T-helper 22 cell (primary cell): ENCODE data around the gene VEGFB.

Experiments used
- DNase-seq: peaks from one replicate; pipeline ENCODE4 v3.0.0-alpha.2; 2020; ENCODE audit warnings: low read depth

Gene VEGFB

GRCh38 chr11:64284048-64284961, 49.9 kb downstream of the VEGFB start, which contains the start of gene BAD:
BAD (minus strand) TSS chr11:64284665; CDS start chr11:64284368, 297 bp downstream.
- DNase-seq: peak; percentile 91

GRCh38 chr11:64284962-64285884, 50.8 kb downstream of the VEGFB start, which contains the start of gene GPR137:
GPR137 (plus strand) TSS chr11:64285848; CDS start chr11:64286525, 677 bp downstream.
- DNase-seq: peak; percentile 82

DNA sequence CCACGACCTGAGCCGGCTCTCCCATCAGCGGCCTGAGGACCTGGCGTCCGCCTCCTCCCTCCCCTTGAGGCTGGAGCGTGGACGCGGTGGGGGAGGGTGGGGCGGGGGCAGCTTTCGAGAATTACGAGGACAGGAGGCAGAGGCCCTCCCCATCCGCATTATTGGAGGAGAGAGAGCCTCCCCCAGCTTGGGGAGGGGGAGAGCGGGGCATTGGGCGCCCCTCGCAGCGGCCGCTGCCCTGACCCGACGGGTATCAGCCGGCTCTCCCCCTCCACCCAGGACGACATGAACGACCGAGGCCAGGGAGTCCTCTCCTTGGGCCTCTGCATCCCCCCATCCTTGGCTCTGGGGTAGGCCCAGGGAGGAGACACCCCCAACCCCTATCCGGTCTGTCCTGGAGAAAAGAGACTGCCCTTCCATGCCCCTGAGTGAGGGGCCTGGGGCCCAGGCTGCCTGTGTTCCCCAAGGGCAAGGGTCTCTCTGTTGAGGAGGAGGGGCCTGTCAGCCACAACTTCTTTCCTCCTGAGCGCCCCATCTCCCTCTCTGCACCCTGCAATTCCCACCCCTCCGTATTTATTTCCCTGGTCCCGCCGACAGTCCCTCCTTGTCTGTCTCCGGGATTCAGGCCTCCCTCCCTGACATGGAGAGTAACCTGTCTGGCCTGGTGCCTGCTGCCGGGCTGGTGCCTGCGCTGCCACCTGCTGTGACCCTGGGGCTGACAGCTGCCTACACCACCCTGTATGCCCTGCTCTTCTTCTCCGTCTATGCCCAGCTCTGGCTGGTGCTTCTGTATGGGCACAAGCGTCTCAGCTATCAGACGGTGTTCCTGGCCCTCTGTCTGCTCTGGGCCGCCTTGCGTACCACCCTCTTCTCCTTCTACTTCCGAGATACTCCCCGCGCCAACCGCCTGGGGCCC, 51.8 kb downstream of the VEGFB start:
- DNase-seq: no peak

GRCh38 chr11:64286801-64287159, 52.4 kb downstream of the VEGFB start:
- DNase-seq: no peak

DNA sequence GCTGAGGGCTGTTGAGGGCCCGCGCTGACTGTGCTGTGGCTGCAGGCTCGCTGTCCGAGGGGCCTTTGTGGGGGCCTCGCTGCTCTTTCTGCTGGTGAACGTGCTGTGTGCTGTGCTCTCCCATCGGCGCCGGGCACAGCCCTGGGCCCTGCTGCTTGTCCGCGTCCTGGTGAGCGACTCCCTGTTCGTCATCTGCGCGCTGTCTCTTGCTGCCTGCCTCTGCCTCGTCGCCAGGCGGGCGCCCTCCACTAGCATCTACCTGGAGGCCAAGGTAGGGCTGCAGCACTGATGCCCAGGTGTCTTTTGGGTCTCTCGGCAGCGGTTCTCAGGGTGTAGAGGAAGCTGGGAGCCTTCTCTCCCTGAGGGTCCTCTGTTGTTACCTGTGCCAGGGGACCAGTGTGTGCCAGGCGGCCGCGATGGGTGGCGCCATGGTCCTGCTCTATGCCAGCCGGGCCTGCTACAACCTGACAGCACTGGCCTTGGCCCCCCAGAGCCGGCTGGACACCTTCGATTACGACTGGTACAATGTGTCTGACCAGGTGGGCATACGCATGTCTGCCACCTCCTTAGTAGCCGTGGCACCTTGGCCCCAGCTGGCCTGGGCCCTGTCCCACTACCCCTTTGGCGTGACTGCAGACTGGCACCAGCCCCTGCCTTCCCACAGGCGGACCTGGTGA, 53.4 kb downstream of the VEGFB start:
- no peak for DNase-seq

GRCh38 chr11:64288353-64288750, 54.0 kb downstream of the VEGFB start:
- no peak for DNase-seq
